Endothelial cell of hepatic sinusoid (primary cell): ENCODE results near the gene TBCD.
"Not testable (repeated sequence)": the region's sequence is repeated elsewhere in the genome, so short reads cannot be mapped to it uniquely, and the experiment has no call there.

Source experiments
- in situ Hi-C: cut with HindIII; loops from 2 replicates; pipeline ENCODE4 v1.10.0; 2017; ENCODE audit warnings: low sequenced_read_pairs

The TBCD gene

DNA sequence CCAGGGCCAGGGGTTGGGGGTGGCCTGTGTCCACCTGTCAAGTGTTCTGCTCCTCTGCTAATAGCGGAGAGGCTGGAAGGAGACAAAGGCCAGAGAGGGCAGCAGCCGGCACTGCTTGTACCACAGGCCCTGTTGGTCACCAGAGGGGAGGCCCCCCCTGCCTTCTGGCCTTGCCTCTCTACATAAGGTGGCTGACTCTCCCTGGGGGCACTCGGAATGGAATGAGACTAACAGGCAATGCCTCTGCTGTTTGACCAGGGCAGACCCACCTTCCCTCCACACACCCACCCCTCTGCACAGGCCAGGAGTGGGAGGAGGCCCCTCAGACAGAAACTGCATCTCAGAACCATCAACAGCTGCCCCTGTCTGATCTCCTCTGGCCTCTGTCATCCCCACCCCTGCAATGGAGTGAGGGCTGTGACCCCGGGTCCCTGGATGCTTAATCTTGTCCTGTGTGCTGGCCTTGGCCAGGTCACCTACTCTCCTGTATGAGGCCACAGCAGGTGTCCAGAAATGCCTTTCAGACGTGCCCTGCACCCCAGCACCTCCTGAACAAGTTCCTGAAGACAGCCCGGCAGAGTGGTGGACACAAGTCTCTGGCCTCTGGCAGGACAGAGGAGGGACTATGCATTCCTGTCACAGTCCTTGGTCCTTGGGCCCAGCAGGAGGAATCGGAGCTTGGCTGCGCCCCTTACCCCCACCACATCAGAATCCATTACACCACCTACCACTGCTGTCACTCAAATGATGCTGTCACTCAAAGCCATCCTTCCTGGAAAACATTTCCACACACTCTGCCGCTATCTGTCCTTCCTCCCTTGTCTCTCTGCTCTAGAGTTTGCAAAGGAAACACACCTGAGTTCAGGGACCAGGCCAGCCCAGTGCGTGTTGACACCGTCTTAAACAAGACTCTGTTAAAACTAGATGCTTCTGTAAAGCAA lies 195.5 kb downstream of the TBCD start:
- in situ Hi-C loops, result no loop called here

DNA sequence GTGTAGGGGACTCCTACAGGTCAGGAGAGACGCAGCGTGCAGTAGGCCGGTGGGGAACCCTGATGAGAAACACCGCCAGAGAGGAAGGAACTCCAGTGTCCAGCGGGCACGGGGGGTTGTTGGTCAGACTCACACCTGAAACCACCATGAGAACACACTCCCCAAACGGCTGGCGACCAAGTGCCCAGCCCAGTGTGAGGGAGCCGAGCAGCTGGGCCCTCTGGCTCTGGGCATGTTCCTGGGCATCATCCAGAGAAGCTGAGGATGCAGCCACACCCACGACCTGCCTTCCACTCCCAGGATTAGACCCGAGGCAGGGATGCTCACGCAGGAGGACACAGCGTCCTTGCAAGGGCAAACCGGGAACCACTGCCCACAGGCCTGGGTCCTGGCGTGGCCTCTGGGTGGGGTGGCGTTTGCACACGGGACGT lies 196.2 kb downstream of the TBCD start:
- in situ Hi-C loops, result no loop called here

DNA sequence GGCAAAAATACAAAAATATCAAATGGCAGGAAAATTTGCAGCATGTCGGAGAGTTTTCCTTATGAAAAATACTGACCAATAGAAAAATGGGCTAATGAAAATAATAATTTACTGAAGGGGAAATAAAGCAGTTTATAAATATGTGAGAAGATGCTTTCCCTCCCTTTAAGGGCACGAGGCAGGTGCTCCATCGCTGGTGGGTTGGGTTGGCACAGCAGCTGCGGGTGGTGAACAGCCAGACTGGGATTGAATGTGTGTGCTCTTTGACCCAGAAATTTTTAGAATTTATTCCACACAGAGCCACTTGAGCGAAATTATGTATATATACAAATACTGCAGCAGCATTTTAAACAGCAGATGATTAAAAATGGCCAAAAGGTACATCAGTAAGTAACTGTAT lies 197.1 kb downstream of the TBCD start:
- in situ Hi-C loops, result no loop called here

- in situ Hi-C loops, result no loop called here
These were observed 197.5 kb downstream of the TBCD start for GRCh38 chr17:82949361-82949760.

- in situ Hi-C loops, result no loop called here
These were observed 198.1 kb downstream of the TBCD start for GRCh38 chr17:82949984-82950383.

DNA sequence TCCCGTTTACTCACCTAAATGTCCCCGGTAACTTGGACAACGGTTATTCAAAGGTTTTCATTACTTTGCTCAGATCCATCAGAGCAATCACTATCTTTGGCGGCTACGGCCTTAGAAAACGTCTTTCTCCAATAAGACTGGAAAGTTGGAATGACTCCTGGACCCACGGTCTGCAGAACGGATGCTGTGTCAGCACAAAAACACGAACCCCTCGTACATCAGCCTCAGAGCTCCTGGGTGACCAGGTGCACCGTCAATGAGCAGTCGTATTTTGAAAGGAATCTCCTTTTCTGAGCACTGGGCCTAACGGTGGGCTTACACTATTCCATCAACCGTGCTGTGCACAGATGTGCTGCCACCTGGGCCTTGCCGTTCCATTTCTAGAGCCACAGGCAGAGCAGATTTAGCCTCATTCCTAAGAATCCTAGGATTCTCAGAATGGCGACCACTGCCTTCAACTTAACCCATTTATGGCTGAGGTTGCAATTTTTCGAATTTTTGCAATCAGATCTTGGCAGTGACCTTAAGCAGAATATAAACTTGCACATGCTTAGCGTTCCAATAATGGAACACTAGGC lies 198.7 kb downstream of the TBCD start:
- in situ Hi-C loops, result no loop called here

DNA sequence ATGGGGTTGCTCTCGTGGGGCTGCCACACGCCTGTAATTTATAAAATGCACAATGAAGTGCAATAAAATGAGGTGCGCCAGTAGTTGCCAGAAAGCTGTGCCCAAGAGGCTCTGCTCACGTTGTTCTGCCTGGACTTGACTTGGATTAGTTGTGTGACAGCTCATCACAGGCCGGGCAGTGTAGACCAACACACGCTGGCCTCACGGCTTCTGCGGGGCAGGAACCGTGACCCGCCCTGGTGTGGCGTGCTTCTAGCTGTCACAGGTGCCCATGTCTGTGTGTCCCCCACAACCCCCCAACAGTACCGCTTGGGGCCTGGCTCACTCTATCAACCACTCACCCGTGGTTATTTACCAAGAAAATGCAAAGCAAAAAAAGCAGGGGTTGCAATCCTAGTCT lies 200.2 kb downstream of the TBCD start:
- in situ Hi-C loops, result no loop called here

- in situ Hi-C loops, result not testable (repeated sequence)
These were observed 203.2 kb downstream of the TBCD start for GRCh38 chr17:82955106-82955505.

- in situ Hi-C loops, result not testable (repeated sequence)
These were observed 203.8 kb downstream of the TBCD start for GRCh38 chr17:82955627-82956026.

DNA sequence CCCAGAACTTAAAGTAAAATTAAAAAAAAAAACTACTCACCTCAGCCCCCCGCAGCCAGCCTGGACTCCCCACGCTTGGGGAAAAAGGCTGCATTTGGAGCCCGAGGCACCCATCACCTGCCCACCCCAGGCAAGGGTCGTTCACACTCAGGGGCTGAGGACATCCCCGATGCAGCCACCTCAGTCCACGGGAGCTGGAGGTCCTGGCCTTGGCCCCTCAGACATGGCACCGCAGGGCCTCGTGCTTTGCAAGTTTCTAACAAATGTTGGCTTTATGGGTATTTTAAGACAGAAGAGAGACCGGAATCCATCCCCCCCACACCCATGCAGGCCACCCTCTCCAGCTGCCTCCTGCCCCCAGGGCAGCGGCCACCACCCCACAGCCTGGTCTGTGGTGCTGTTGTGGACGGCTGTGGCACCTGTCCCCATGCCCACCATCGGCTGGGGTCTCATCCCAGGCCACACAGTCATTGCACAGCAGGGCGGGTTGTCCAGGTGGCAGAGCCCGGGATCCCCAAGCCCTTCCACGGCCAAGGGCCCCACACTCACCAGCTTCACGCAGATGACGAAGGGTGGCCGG lies 204.4 kb downstream of the TBCD start:
- in situ Hi-C loops, result no loop called here

DNA sequence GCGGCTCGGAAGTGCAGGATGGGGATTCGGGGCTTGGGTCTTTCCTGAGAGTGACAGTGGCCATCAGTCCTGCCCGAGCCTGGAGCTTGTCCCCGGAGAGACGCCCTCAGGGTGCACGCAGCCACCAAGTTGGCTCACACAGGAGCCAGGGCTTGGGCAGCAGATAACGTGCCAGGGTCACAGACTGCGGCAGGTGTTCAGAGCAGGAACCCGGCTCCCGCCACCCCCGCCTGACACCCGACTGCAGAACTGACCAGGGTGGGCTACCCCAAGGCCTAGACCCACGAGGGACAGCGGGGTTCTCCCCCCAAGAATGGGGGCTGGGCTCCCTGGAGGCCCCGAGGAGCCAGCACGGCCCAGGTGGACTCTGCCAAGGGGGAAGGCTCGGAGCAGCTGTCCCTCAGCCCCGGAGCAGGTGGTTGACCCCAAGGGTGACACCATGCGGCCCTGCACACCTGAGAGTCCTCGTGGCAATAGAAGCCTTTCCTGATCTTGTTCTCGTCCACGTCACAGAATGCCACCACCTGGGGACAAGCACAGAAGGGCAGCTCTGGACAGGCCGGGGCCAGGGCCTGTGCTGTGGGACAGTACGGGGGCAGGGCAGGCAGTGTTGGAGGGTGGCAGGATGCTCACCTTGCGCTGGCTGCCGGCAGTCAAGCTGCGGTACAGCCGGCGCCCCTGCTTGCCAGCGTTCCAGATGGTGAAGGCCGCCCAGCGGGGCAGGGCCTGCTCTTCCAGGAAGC lies 205.0 kb downstream of the TBCD start:
- in situ Hi-C loops, result no loop called here

DNA sequence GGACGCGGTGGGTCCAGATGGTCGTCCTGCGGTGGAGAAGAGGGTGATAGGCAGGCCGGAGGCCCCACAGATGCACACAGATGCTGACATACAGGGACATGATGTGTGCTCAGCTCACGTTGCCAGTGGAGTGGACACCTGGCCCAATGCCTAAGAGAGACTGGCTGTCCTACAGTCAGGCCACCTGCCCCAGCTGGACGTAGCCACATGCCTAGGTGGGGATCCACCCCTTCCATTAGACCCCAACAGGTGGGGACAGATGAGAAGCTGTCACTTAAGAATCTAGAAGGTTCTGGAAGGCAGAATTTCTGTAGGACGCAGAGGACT lies 205.6 kb downstream of the TBCD start:
- in situ Hi-C loops, result no loop called here

GRCh38 chr17:82957961-82958561 lies 206.2 kb downstream of the TBCD start:
- in situ Hi-C loops, result no loop called here

DNA sequence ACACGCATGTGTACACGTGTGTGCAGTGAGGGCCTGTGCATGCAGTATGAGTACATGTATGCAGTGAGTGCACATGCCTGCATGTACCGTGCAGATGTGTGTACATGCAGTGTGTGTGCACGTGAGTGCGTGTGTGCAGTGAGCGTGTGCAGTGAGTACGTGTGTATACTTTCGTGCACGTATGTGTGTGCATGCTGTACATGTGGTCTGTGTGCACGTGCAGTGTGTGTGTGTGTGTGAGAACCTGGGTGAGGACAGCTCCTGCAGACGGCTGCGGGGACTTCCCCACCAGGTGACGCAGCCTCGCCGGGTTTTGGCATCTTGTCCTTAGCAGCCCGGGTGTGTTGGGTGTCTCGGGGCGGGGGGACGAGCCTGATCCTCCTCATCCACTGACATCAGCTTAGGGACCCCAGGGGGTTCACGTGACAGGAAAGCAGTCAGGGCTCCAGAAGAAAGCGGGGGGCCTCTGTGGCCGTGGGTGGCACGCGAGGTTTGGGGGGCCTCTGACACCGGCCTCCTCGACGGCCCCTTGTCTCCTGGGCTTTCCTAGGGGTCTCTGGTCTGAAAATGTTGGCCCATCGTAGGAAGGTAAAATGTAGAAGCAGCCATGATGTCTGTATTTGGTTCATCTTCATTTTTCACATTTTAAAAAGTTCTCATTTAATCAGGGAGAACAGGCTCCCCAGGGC lies 207.5 kb downstream of the TBCD start:
- in situ Hi-C loops, result no loop called here

DNA sequence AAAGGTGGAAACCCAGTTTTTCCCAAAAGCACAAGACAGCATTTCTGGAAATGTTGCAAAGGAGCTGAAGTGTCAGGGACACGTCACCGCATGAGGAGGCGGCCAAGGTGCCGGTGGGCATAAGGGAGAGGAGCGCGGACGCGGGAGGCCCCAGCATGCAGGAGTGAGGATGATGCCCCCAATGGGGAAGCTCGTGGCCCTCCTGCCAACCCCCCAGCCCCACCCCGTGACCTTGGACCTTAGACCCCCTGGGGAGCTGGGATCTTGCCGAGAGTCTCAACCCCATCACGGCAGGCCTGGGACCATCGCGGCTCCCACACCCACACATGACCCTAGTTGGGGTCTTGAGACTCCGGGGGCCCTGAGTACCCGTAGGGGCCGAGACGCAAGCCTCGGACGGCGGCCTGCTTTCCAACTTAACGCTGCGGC lies 208.1 kb downstream of the TBCD start:
- in situ Hi-C loops, result no loop called here

DNA sequence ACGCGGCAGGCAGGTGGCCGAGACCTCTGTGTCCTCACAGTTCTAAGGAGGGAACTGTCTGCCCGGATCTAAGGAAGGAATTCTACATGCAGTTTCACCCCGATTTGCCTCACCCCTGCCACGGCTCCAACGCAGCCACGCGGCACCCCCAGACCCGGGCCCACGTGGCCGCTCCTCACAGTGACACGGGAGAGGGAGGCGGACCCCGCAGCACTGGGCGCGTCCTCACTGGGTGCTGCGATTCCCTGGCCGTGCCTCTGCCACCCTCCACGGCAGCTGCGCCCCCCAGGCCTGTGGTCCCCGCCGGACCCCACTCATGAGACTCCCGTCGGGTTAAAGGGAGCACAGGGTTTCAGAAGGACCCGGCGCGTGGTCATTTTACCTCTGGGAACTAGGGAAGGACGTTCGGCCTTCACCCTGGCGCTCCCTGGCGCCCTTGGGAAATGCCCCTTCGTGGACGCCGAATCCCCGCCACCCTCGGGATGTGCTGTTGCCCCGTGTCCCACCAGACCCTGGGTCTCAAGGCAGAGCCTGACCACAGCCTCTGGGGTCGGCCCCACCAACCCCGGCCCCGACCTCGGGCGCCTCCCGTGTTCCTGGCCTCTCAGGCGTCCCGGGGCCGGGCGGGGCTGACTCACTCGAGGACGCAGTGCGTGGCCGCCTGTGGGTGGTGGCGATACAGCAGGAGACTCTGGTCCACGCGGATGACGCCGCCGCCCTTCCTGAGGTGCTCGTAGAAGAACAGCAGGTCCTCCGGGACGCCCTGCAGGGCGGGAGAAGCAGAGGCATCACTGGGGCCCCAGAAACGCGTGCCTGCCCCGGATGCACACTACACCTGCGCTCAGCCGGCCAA lies 208.8 kb downstream of the TBCD start:
- in situ Hi-C loops, result no loop called here

DNA sequence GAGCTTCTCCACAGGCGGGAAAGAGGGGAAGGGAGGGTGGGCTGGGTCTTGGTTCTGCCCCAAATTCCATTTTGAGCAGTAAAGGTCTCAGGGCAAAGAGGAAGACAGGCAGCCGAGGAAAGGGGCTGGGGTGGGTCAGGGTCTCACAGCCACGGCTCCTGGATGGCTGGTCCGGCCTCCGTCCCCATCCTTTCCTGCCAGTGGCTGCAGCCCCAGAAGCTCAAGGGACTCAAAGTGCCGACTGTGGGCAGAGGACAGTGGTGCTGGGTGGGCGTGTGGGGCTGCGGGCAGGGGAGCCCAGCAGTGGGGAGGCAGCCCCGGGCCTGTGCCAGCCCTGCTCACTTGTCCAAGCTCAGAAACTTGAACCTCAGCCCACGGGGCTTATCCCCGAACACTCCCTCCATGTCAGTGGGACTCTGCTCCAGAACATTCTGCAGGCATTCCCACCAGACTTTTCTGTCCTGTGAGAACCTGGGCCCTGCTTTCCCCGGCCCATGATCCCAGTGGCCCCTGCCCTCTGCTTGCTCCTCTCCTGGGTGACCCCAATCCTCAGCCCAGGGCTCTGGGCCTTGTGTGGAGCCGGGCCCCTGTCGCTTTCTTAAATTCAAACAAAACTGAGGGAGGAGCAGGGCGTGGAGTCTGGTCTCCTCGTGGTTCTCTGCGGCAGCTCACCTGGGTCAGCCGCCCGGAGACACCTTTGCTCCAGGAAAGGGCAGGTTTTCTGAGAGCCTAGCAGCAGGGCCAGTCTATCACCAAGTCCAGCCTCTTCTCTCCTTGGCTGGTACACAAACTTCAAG lies 209.7 kb downstream of the TBCD start:
- in situ Hi-C loops, result no loop called here

DNA sequence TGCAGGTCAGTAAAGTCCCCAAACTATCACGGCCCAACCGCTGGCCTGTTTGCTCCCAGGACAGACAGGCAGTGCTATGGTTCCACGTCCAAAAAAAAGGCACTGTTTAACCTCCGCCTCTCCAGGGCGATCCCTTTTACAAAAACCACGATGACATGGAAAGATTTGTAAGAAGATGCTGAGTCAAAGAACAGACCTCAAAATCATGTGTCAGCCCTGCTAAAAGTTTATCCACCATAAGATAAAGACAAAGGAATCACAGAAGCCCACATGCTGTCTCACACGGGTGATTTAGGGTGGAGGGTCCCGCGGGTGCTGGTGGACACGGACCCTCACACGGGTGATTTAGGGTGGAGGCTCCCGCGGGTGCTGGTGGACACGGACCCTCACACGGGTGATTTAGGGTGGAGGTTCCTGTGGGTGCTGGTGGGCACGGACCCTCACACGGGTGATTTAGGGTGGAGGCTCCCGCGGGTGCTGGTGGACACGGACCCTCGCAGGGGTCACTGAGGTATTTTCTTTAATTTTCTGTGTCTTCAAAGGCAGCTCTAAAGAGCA lies 210.4 kb downstream of the TBCD start:
- in situ Hi-C loops, result no loop called here
